Transverse colon (tissue), 4 donors: ENCODE results near the gene GMNN. TPM values are rescaled to one million over a fixed set of nuclear protein-coding genes. Genes with fewer than 3 reads are reported as not detected.

Source experiments
- DNase-seq: peaks from one replicate; pipeline ENCODE4 v3.0.0-alpha.2; 2019
- H3K27ac ChIP-seq, 4 donors: fragments of 200-600 bp; sonication (generic); 2 replicates each; pipeline ENCODE4 v1.5.1; 2016 to 2018; ENCODE audit warnings: inconsistent platforms in 4 of 4
- H3K27me3 ChIP-seq: fragments of 200-600 bp; sonication (generic); 2 replicates; pipeline ENCODE4 v1.5.1; 2017; ENCODE audit warnings: inconsistent platforms
- H3K36me3 ChIP-seq, 4 donors: fragments of 200-600 bp; sonication (generic); 2 replicates each; pipeline ENCODE4 v1.5.1; 2017 to 2019; ENCODE audit warnings: inconsistent platforms in 4 of 4
- H3K4me1 ChIP-seq, 4 donors: fragments of 200-600 bp; sonication (generic); 2 replicates each; pipeline ENCODE4 v1.5.1; 2017 to 2020; ENCODE audit warnings: inconsistent platforms in 4 of 4
- H3K4me3 ChIP-seq, 4 donors: fragments of 200-600 bp; sonication (generic); 1 replicate in 1 of 4; 2 replicates in 3 of 4; pipeline versions ENCODE4 v1.5.1 to v1.6.1; 2017 to 2019; ENCODE audit warnings: inconsistent platforms in 4 of 4
- H3K9me3 ChIP-seq, 2 donors: fragments of 200-600 bp; sonication (generic); 2 replicates each; pipeline ENCODE4 v1.5.1; 2017 to 2019; ENCODE audit warnings: inconsistent platforms in 2 of 2
- CTCF ChIP-seq, 5 experiments: fragments of 200-600 bp in 3 of 5; fragments of 450-650 bp in 2 of 5; sonication (generic) in 3 of 5; IDR thresholded peaks; 1 replicate in 2 of 5; 2 replicates in 3 of 5; pipeline ENCODE4 v1.5.1; 2016 to 2017; ENCODE audit warnings: antibody characterized with exemption in 5 of 5, inconsistent platforms in 3 of 5, mild to moderate bottlenecking in 2 of 5, moderate library complexity in 1 of 5
- EP300 ChIP-seq: sonication (generic); formaldehyde crosslinking; IDR thresholded peaks from one replicate; pipeline ENCODE4 v1.6.1; 2017; ENCODE audit warnings: antibody characterized with exemption, low read depth
- POLR2A ChIP-seq: fragments of 450-650 bp; IDR thresholded peaks from one replicate; pipeline ENCODE4 v1.6.1; 2016; ENCODE audit warnings: antibody characterized with exemption, mild to moderate bottlenecking, moderate library complexity
- POLR2AphosphoS5 ChIP-seq, 3 donors: sonication (generic); formaldehyde crosslinking; IDR thresholded peaks; one replicate each; pipeline ENCODE4 v1.6.1; 2016; ENCODE audit warnings: antibody characterized with exemption in 3 of 3
- WGBS, 2 donors: methylation state at CpG; one replicate each; pipeline ENCODE4 v1.1.5; 2018; ENCODE audit warnings: low coverage in 1 of 2; 5-methylcytosine and 5-hydroxymethylcytosine counted together
- in situ Hi-C, 4 donors: fragments of 200-750 bp; cut with MboI; loops; one replicate each; pipeline versions ENCODE4 v1.15.0 to v1.15.1; 2017; ENCODE audit warnings: low sequenced_read_pairs in 3 of 4, low pct_ligation_motif_present in 1 of 4, low pct_unique_long_range_greater_than_20kb in 1 of 4
- intact Hi-C: fragments of 100-400 bp; cut with DNase I; formaldehyde crosslinking; loops from one replicate; pipeline ENCODE4 v1.15.1; 2023; ENCODE audit warnings: low total_unique reads
- total RNA-seq, 4 donors: library from RNA; depleted of rRNA; stranded (reverse); fragments of >200 nt; gene quantifications; one replicate each; pipeline ENCODE4 v1.1.0, GENCODE V29; 2016

GMNN gene
- total RNA-seq, 4 donors from 2014 or later: 8.2 to 45.7 (median 23.2) TPM

- Histone ChIP-seq H3K27me3 (no peaks in the 10 kb centered on the region), H3K4me3 (no peak overlapping the region), H3K9me3 (no peaks in the 10 kb centered on the region), H3K4me1 (no peaks in the 10 kb centered on the region), H3K36me3 (no peaks in the 10 kb centered on the region), H3K27ac (no peak overlapping the region)
- intact Hi-C loops: no loop called here
- TF ChIP-seq POLR2A (no peak), CTCF (IDR thresholded peaks at IDR 0.05) (no peak), EP300 (no peak), POLR2AphosphoS5 (IDR thresholded peaks at IDR 0.05) (no peak)
- in situ Hi-C loops: no loop called here
- no peak for DNase-seq
- 89 to 100% methylated on average over 2 of the region's 2 CpGs for WGBS, 2 donors
Measured at GRCh38 chr6:24795106-24795505, 20.4 kb downstream of the GMNN start.

GRCh38 chr6:24796616-24797290, 22.0 kb downstream of the GMNN start:
- TF ChIP-seq CTCF (IDR thresholded peaks at IDR 0.05) (no peak), POLR2AphosphoS5 (IDR thresholded peaks at IDR 0.05) (no peak), POLR2A (no peak), EP300 (no peak)
- Histone ChIP-seq H3K36me3 (no peaks in the 10 kb centered on the region), H3K27ac (no peak overlapping the region), H3K9me3 (no peaks in the 10 kb centered on the region), H3K27me3 (no peaks in the 10 kb centered on the region), H3K4me3 (no peak overlapping the region), H3K4me1 (no peaks in the 10 kb centered on the region)
- WGBS, 2 donors: 90 to 94% methylated on average over 6 of the region's 6 CpGs
- intact Hi-C loops (no loop called here), in situ Hi-C loops (no loop called here)
- DNase-seq: no peak

GRCh38 chr6:24797596-24798216, 23.0 kb downstream of the GMNN start:
- no peak for DNase-seq
- intact Hi-C loops: no loop called here
- Histone ChIP-seq H3K4me1 (no peaks in the 10 kb centered on the region), H3K27me3 (no peaks in the 10 kb centered on the region), H3K9me3 (no peaks in the 10 kb centered on the region), H3K36me3 (no peaks in the 10 kb centered on the region), H3K27ac (no peak overlapping the region), H3K4me3 (no peak overlapping the region)
- TF ChIP-seq POLR2AphosphoS5 (IDR thresholded peaks at IDR 0.05): no peak
- TF ChIP-seq POLR2A: no peak
- TF ChIP-seq CTCF (IDR thresholded peaks at IDR 0.05): no peak
- no peak for TF ChIP-seq EP300
- in situ Hi-C loops: no loop called here
- 86 to 88% methylated on average over 6 of the region's 6 CpGs for WGBS, 2 donors

GRCh38 chr6:24798740-24799540, 24.2 kb downstream of the GMNN start, which contains the start of gene ARMH2:
TSS of gene ARMH2 (minus strand) at chr6:24798917. CDS start at chr6:24798857, 60 bp downstream.
- H3K4me1 ChIP-seq: no peaks in the 10 kb centered on the region
- in situ Hi-C loops: no loop called here
- WGBS, 2 donors: 93 to 94% methylated on average over 12 to 13 of the region's 13 CpGs
- DNase-seq: no peak
- no peak within 1 kb of the TSS for H3K4me3 ChIP-seq
- no peaks in the 10 kb centered on the region for H3K27me3 ChIP-seq
- H3K36me3 ChIP-seq: no peaks in the 10 kb centered on the region
- TF ChIP-seq EP300 (no peak), POLR2A (no peak), POLR2AphosphoS5 (IDR thresholded peaks at IDR 0.05) (no peak), CTCF (IDR thresholded peaks at IDR 0.05) (no peak)
- H3K27ac ChIP-seq: no peak within 1 kb of the TSS
- H3K9me3 ChIP-seq: no peaks in the 10 kb centered on the region
- intact Hi-C loops: no loop called here
